Hepatocyte (in vitro differentiated cells): ENCODE measurements around the gene WNK2. TPM values are rescaled to one million over a fixed set of nuclear protein-coding genes. Genes with fewer than 3 reads are reported as not detected.

Experiments
- DNase-seq: peaks from one replicate; pipeline ENCODE4 v3.0.0-alpha.2; 2016; ENCODE audit warnings: low spot score
- H2AFZ ChIP-seq: fragments of 200-600 bp; sonication (generic); 2 replicates; pipeline ENCODE4 v1.6.0; 2016; ENCODE audit warnings: antibody characterized with exemption, mild to moderate bottlenecking
- H3K27ac ChIP-seq: fragments of 200-600 bp; sonication (generic); 2 replicates; pipeline ENCODE4 v1.5.1; 2016; ENCODE audit warnings: mild to moderate bottlenecking
- H3K27me3 ChIP-seq: fragments of 200-600 bp; sonication (generic); 2 replicates; pipeline ENCODE4 v1.6.1; 2016
- H3K36me3 ChIP-seq: fragments of 200-600 bp; sonication (generic); replicated peaks from 2 replicates; pipeline ENCODE4 v1.5.1; 2016; ENCODE audit warnings: low read depth; ENCODE audit not compliant: insufficient read depth
- H3K4me1 ChIP-seq: fragments of 200-600 bp; sonication (generic); 2 replicates; pipeline ENCODE4 v1.5.1; 2016; ENCODE audit warnings: mild to moderate bottlenecking, moderate library complexity; ENCODE audit not compliant: insufficient read depth
- H3K4me2 ChIP-seq: fragments of 200-600 bp; sonication (generic); 2 replicates; pipeline ENCODE4 v1.6.0; 2016
- H3K4me3 ChIP-seq: fragments of 200-600 bp; sonication (generic); 2 replicates; pipeline ENCODE4 v1.5.1; 2016; ENCODE audit warnings: mild to moderate bottlenecking
- H3K79me2 ChIP-seq: fragments of 200-600 bp; sonication (generic); 2 replicates; pipeline ENCODE4 v1.6.0; 2017; ENCODE audit warnings: mild to moderate bottlenecking
- H3K9me2 ChIP-seq: fragments of 200-600 bp; sonication (generic); replicated peaks from 2 replicates; pipeline ENCODE4 v1.6.0; 2017; ENCODE audit warnings: mild to moderate bottlenecking; ENCODE audit not compliant: insufficient read depth
- H3K9me3 ChIP-seq: fragments of 200-600 bp; sonication (generic); 2 replicates; pipeline ENCODE4 v1.5.1; 2016; ENCODE audit warnings: low read depth, mild to moderate bottlenecking
- H4K20me1 ChIP-seq: fragments of 200-600 bp; sonication (generic); 2 replicates; pipeline ENCODE4 v1.6.0; 2016; ENCODE audit warnings: mild to moderate bottlenecking; ENCODE audit not compliant: insufficient read depth, poor library complexity, severe bottlenecking
- EZH2 ChIP-seq: fragments of 200-600 bp; sonication (generic); IDR thresholded peaks from 2 replicates; pipeline ENCODE4 v1.6.1; 2016; ENCODE audit warnings: antibody characterized with exemption, mild to moderate bottlenecking, borderline replicate concordance
- EZH2phosphoT487 ChIP-seq: fragments of 200-600 bp; sonication (generic); IDR thresholded peaks from one replicate; pipeline ENCODE4 v1.6.1; 2018; ENCODE audit warnings: antibody characterized with exemption, mild to moderate bottlenecking, low read depth, moderate library complexity; ENCODE audit not compliant: unreplicated experiment, severe bottlenecking
- WGBS: methylation state at CpG from one replicate; pipeline ENCODE4 v1.1.6; 2016; ENCODE audit warnings: low lambda C conversion rate; ENCODE audit errors: missing lambda C conversion rate; 5-methylcytosine and 5-hydroxymethylcytosine counted together
- polyA plus RNA-seq: library from polyadenylated mRNA; unstranded; fragments of >200 nt; fragmentation: Nextera tagmentation; extraction: Ambion mirVana; gene quantifications from 2 replicates; pipeline ENCODE4 v1.2.1, GENCODE V29; 2016
- total RNA-seq: library from RNA; depleted of rRNA; stranded (reverse); fragments of >200 nt; gene quantifications from 2 replicates; pipeline ENCODE4 v1.2.3, GENCODE V29; 2014
- TF ChIP-seq, protein P1 (sequence below): fragments of 200-600 bp; sonication (generic); IDR thresholded peaks from 2 replicates; pipeline ENCODE4 v1.5.1; 2016; ENCODE audit warnings: antibody characterized with exemption, mild to moderate bottlenecking; ENCODE audit not compliant: poor library complexity

Gene WNK2
- total and polyA plus RNA-seq, 2 experiments from 2014 or later = 8.9 to 13.5 TPM

- Histone ChIP-seq H3K36me3 (no peaks in the 10 kb centered on the region), H3K79me2 (no peaks in the 10 kb centered on the region), H3K4me3 (no peak overlapping the region), H3K4me1 (peaks cover 12% of the 10 kb centered on the region), H3K9me2 (no peaks in the 10 kb centered on the region), H3K27me3 (no peaks in the 10 kb centered on the region), H3K27ac (no peak overlapping the region), H3K4me2 (no peak overlapping the region), H4K20me1 (no peaks in the 10 kb centered on the region), H2AFZ (no peak overlapping the region), H3K9me3 (no peaks in the 10 kb centered on the region)
- 89% methylated on average over 5 of the region's 5 CpGs for WGBS
- TF ChIP-seq EZH2 (no peak), EZH2phosphoT487 (no peak)
- TF ChIP-seq, protein P1, sequence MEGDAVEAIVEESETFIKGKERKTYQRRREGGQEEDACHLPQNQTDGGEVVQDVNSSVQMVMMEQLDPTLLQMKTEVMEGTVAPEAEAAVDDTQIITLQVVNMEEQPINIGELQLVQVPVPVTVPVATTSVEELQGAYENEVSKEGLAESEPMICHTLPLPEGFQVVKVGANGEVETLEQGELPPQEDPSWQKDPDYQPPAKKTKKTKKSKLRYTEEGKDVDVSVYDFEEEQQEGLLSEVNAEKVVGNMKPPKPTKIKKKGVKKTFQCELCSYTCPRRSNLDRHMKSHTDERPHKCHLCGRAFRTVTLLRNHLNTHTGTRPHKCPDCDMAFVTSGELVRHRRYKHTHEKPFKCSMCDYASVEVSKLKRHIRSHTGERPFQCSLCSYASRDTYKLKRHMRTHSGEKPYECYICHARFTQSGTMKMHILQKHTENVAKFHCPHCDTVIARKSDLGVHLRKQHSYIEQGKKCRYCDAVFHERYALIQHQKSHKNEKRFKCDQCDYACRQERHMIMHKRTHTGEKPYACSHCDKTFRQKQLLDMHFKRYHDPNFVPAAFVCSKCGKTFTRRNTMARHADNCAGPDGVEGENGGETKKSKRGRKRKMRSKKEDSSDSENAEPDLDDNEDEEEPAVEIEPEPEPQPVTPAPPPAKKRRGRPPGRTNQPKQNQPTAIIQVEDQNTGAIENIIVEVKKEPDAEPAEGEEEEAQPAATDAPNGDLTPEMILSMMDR = no peak
- DNase-seq = no peak
These were observed 35.8 kb downstream of the WNK2 start for GRCh38 chr9:93219692-93220091.

DNA sequence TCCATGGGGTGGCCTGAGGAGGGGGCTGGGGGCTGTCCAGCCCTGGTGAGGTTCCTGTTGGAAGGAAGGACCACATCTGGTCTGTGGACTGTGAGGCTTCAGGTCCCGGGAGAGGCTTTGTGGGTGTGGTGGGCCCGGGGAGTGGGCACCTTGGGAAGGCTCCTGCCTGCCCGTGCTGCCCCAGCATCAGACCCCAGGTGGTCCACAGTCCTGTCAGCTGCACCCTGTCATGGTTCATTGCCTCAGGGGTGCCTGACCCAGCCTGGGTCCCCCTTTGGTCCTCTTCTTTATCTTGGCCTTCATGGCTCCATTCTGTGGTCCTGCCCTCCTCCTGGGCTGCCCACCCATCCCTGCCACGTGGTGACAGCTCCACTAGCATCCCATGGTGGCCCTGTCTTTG is 36.7 kb downstream of the WNK2 start:
- H3K79me2 ChIP-seq = no peaks in the 10 kb centered on the region
- no peak overlapping the region for H3K27ac ChIP-seq
- no peak for DNase-seq
- H3K9me3 ChIP-seq = no peaks in the 10 kb centered on the region
- peaks cover 12% of the 10 kb centered on the region for H3K4me1 ChIP-seq
- H3K9me2 ChIP-seq = no peaks in the 10 kb centered on the region
- H2AFZ ChIP-seq = no peak overlapping the region
- no peak overlapping the region for H3K4me3 ChIP-seq
- H3K36me3 ChIP-seq = no peaks in the 10 kb centered on the region
- 73% methylated on average over 4 of the region's 4 CpGs for WGBS
- no peak overlapping the region for H3K4me2 ChIP-seq
- TF ChIP-seq EZH2phosphoT487 = no peak
- TF ChIP-seq EZH2 = no peak
- TF ChIP-seq, protein P1 = no peak
- no peaks in the 10 kb centered on the region for H4K20me1 ChIP-seq
- no peaks in the 10 kb centered on the region for H3K27me3 ChIP-seq

DNA sequence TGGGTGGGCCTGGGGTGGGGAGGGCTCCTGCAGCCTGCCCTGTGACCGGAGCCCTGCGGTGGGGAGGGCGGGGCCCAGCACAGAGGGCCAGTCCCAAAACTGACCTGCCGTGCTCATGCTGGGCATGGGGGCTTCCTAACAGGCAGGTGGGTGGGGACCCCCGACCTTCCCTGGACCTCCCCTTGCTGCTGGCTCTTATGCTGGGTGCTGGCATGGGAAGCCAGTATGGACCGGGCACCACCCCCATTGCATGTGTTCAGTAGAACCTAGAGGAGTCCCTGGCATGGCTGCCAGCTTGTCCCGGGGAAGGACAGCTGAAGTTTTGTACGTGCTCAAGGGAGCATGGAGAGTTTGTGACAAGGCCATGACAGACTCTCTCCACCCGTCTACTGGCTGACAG is 37.1 kb downstream of the WNK2 start:
- Histone ChIP-seq H3K4me1 (peaks cover 12% of the 10 kb centered on the region), H3K4me2 (no peak overlapping the region), H3K27me3 (no peaks in the 10 kb centered on the region), H2AFZ (no peak overlapping the region), H3K36me3 (no peaks in the 10 kb centered on the region), H3K9me3 (no peaks in the 10 kb centered on the region), H3K4me3 (no peak overlapping the region), H4K20me1 (no peaks in the 10 kb centered on the region), H3K9me2 (no peaks in the 10 kb centered on the region), H3K79me2 (no peaks in the 10 kb centered on the region), H3K27ac (no peak overlapping the region)
- TF ChIP-seq EZH2phosphoT487 (no peak), EZH2 (no peak)
- TF ChIP-seq, protein P1 = no peak
- DNase-seq = no peak
- WGBS = 96% methylated on average over 9 of the region's 9 CpGs

GRCh38 chr9:93222890-93223259 is 38.9 kb downstream of the WNK2 start:
- Histone ChIP-seq H3K4me2 (no peak overlapping the region), H3K9me3 (no peaks in the 10 kb centered on the region), H3K27me3 (no peaks in the 10 kb centered on the region), H4K20me1 (no peaks in the 10 kb centered on the region), H3K9me2 (no peaks in the 10 kb centered on the region), H3K4me3 (no peak overlapping the region), H3K27ac (no peak overlapping the region), H3K36me3 (no peaks in the 10 kb centered on the region), H2AFZ (no peak overlapping the region), H3K79me2 (no peaks in the 10 kb centered on the region), H3K4me1 (peaks cover 12% of the 10 kb centered on the region)
- no peak for TF ChIP-seq EZH2phosphoT487
- TF ChIP-seq, protein P1 = no peak
- no peak for TF ChIP-seq EZH2
- DNase-seq = no peak
- whole genome bisulfite sequencing = 95% methylated on average over 7 of the region's 7 CpGs
